H9 (cell line): ENCODE results near the gene PDK2. TPM values are rescaled to one million over a fixed set of nuclear protein-coding genes. Genes with fewer than 3 reads are reported as not detected.

ENCODE experiments used
- DNase-seq: peaks from one replicate; pipeline ENCODE4 v3.0.0-alpha.2; 2017
- H2AFZ ChIP-seq: one replicate; pipeline ENCODE4 v1.6.1; 2013; ENCODE audit warnings: mild to moderate bottlenecking, low read length, control low read depth, moderate library complexity
- H2AK5ac ChIP-seq: 2 replicates; pipeline ENCODE4 v1.6.1; 2013; ENCODE audit warnings: low read length, control low read depth, mixed read lengths; ENCODE audit not compliant: insufficient read length
- H2BK120ac ChIP-seq: one replicate; pipeline ENCODE4 v1.6.1; 2013; ENCODE audit warnings: low read depth, mild to moderate bottlenecking, low read length, control low read depth, inconsistent platforms; ENCODE audit not compliant: poor library complexity, severe bottlenecking
- H2BK12ac ChIP-seq: 2 replicates; pipeline ENCODE4 v1.6.1; 2013; ENCODE audit warnings: low read length, control low read depth, mixed read lengths, low read depth; ENCODE audit not compliant: insufficient read length
- H2BK15ac ChIP-seq: 2 replicates; pipeline ENCODE4 v1.6.1; 2013; ENCODE audit warnings: low read depth, low read length, control low read depth
- H2BK20ac ChIP-seq: one replicate; pipeline ENCODE4 v1.6.1; 2013; ENCODE audit warnings: low read depth, mild to moderate bottlenecking, low read length, control low read depth, inconsistent platforms; ENCODE audit not compliant: poor library complexity, severe bottlenecking
- H2BK5ac ChIP-seq: 2 replicates; pipeline ENCODE4 v1.6.1; 2013; ENCODE audit warnings: low read length, control low read depth, mixed read lengths; ENCODE audit not compliant: insufficient read length
- H3K14ac ChIP-seq: 2 replicates; pipeline ENCODE4 v1.6.1; 2013; ENCODE audit warnings: low read length, control low read depth; ENCODE audit not compliant: insufficient read depth
- H3K18ac ChIP-seq: 2 replicates; pipeline ENCODE4 v1.6.1; 2013; ENCODE audit warnings: low read depth, mild to moderate bottlenecking, mixed read lengths, low read length, control low read depth; ENCODE audit not compliant: insufficient read length
- H3K23ac ChIP-seq: 2 replicates; pipeline ENCODE4 v1.6.1; 2013; ENCODE audit warnings: low read length, control low read depth, mixed read lengths, low read depth; ENCODE audit not compliant: insufficient read length
- H3K23me2 ChIP-seq: 2 replicates; pipeline ENCODE4 v1.6.1; 2013; ENCODE audit warnings: low read depth, mild to moderate bottlenecking, mixed read lengths, low read length, control low read depth; ENCODE audit not compliant: insufficient read length, poor library complexity, severe bottlenecking
- H3K27ac ChIP-seq: 2 replicates; pipeline ENCODE4 v1.5.1; 2013; ENCODE audit warnings: low read length, control low read depth, mixed read lengths, low read depth; ENCODE audit not compliant: insufficient read length
- H3K27me3 ChIP-seq: 2 replicates; pipeline ENCODE4 v1.6.1; 2013; ENCODE audit warnings: low read length, control low read depth, inconsistent platforms; ENCODE audit not compliant: insufficient read depth
- H3K4ac ChIP-seq: 2 replicates; pipeline ENCODE4 v1.6.1; 2013; ENCODE audit warnings: low read depth, mild to moderate bottlenecking, control low read depth, inconsistent platforms, low read length, moderate library complexity
- H3K4me1 ChIP-seq: 2 replicates; pipeline ENCODE4 v1.6.1; 2013; ENCODE audit warnings: low read length, control low read depth, inconsistent platforms; ENCODE audit not compliant: insufficient read depth
- H3K4me2 ChIP-seq: 2 replicates; pipeline ENCODE4 v1.6.1; 2013; ENCODE audit warnings: low read length, control low read depth, mixed read lengths; ENCODE audit not compliant: insufficient read length, insufficient read depth
- H3K56ac ChIP-seq: 2 replicates; pipeline ENCODE4 v1.6.1; 2013; ENCODE audit warnings: low read depth, mild to moderate bottlenecking, mixed read lengths, low read length, control low read depth; ENCODE audit not compliant: insufficient read length
- H3K79me1 ChIP-seq: 2 replicates; pipeline ENCODE4 v1.6.1; 2013; ENCODE audit warnings: low read depth, mild to moderate bottlenecking, moderate library complexity, low read length, control low read depth, inconsistent platforms; ENCODE audit not compliant: insufficient read depth, poor library complexity, severe bottlenecking
- H3K79me2 ChIP-seq: 2 replicates; pipeline ENCODE4 v1.6.1; 2013; ENCODE audit warnings: low read length, control low read depth, inconsistent platforms; ENCODE audit not compliant: insufficient read depth
- H3K9ac ChIP-seq: 2 replicates; pipeline ENCODE4 v1.6.1; 2013; ENCODE audit warnings: low read length, control low read depth, mixed read lengths; ENCODE audit not compliant: insufficient read length; ENCODE audit errors: extremely low read depth
- H3K9me3 ChIP-seq: one replicate; pipeline ENCODE4 v1.6.1; 2013; ENCODE audit warnings: low read depth, low read length, inconsistent platforms; ENCODE audit not compliant: control insufficient read depth
- H3T11ph ChIP-seq: one replicate; pipeline ENCODE4 v1.6.1; 2013; ENCODE audit warnings: mild to moderate bottlenecking, low read length, control low read depth, inconsistent platforms
- H4K20me1 ChIP-seq: one replicate; pipeline ENCODE4 v1.6.1; 2013; ENCODE audit not compliant: control insufficient read depth, insufficient read length, insufficient read depth
- H4K5ac ChIP-seq: 2 replicates; pipeline ENCODE4 v1.6.1; 2013; ENCODE audit warnings: low read depth, mild to moderate bottlenecking, mixed read lengths, low read length, control low read depth; ENCODE audit not compliant: insufficient read length
- H4K8ac ChIP-seq: replicated peaks from 2 replicates; pipeline ENCODE4 v1.6.1; 2013; ENCODE audit warnings: low read length, control low read depth, mixed read lengths, low read depth; ENCODE audit not compliant: insufficient read length
- H4K91ac ChIP-seq: 2 replicates; pipeline ENCODE4 v1.6.1; 2013; ENCODE audit warnings: low read depth, mild to moderate bottlenecking, moderate library complexity, mixed read lengths, low read length, control low read depth; ENCODE audit not compliant: insufficient read length
- H3K27ac Mint-ChIP-seq, 3 experiments: 2 replicates in 2 of 3; 3 replicates in 1 of 3; pipeline ENCODE4 v1.8.0; 2020 to 2021; ENCODE audit warnings: mixed read lengths in 3 of 3, mild to moderate bottlenecking in 1 of 3, moderate library complexity in 1 of 3
- H3K27me3 Mint-ChIP-seq: 2 replicates; pipeline ENCODE4 v1.8.0; 2021; ENCODE audit warnings: low read depth, mild to moderate bottlenecking, moderate library complexity, mixed read lengths
- H3K36me3 Mint-ChIP-seq, 3 experiments: 2 replicates in 2 of 3; 3 replicates in 1 of 3; pipeline ENCODE4 v1.8.0; 2020 to 2021; ENCODE audit warnings: low read depth in 3 of 3, mixed read lengths in 3 of 3; ENCODE audit not compliant: insufficient read depth in 1 of 3
- H3K4me1 Mint-ChIP-seq, 2 experiments: 2 replicates each; pipeline ENCODE4 v1.8.0; 2020; ENCODE audit warnings: mixed read lengths in 2 of 2
- H3K4me3 Mint-ChIP-seq, 2 experiments: 2 replicates in 1 of 2; 3 replicates in 1 of 2; pipeline ENCODE4 v1.8.0; 2020 to 2021; ENCODE audit warnings: mild to moderate bottlenecking in 2 of 2, mixed read lengths in 2 of 2, moderate library complexity in 1 of 2
- H3K9me3 Mint-ChIP-seq, 2 experiments: 2 replicates in 1 of 2; 3 replicates in 1 of 2; pipeline ENCODE4 v1.8.0; 2020; ENCODE audit warnings: mild to moderate bottlenecking in 2 of 2, mixed read lengths in 2 of 2, moderate library complexity in 1 of 2
- CTCF ChIP-seq: fragments of 200-600 bp; sonication (generic); conservative IDR thresholded peaks from 3 replicates; pipeline ENCODE4 v1.8.0; 2021; ENCODE audit warnings: antibody characterized with exemption, mild to moderate bottlenecking
- WGBS: extraction: QIAGEN DNeasy Blood & Tissue Kit; methylation state at CpG from one replicate; pipeline ENCODE4 v1.1.7; 2013; ENCODE audit warnings: missing lambda C conversion rate, low lambda C conversion rate, mixed read lengths; ENCODE audit not compliant: insufficient read length; ENCODE audit errors: extremely low coverage; 5-methylcytosine and 5-hydroxymethylcytosine counted together
- total RNA-seq: library from RNA; stranded (reverse); gene quantifications from 2 replicates; pipeline ENCODE4 v1.2.1, GENCODE V29; 2021

Gene PDK2
- total RNA-seq, 1 experiment from 2014 or later = 19.9 TPM

DNA sequence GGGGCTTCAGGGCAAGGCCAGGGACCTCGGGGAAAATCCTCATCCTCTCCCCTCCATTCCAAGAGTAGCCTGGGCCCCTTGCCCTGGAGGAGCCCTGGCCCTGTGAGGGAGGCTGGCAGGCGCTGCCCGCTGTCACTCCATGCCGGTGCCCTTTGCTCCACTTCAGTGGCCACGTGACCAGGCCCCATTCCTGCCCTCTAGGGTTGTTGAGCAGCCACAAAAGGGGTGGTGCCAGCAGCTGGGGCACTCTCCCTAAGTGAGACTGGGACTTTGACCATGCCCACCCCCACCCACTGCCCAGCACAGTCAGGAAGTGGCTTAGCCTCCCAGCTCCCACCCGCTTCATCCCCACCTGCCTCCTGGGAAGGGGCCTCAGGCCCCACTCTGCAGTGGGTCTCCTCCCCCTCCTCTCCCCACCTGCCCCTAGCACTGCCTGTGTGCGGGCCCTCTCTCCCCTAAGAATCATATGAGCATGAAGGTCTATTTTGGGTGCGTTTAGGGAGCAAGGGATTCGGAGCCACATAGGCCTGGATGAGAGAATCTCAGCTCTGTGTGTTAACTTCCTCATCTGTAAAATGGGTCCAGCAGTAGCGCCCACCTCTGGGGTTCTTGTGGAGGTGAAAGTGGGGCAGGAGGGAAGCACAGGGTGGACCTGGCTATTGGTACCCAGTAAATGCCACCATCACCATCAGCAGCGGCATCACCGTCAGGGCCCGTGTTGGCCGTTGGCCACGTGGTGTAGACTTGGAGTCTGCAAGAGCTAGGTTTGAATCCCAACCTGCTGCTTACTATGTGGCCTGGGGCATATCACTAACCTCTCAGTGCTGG is 7.2 kb downstream of the PDK2 start:
- Histone ChIP-seq H3K4ac (no peak overlapping the region), H3K23me2 (no peaks in the 10 kb centered on the region), H3T11ph (no peak overlapping the region), H3K4me2 (no peak overlapping the region), H4K91ac (no peak overlapping the region), H4K8ac (no peak overlapping the region), H2BK20ac (no peak overlapping the region), H4K20me1 (no peaks in the 10 kb centered on the region), H3K9ac (no peak overlapping the region), H2BK5ac (no peak overlapping the region), H3K9me3 (no peaks in the 10 kb centered on the region), H2BK15ac (no peak overlapping the region), H2BK120ac (no peak overlapping the region), H3K18ac (no peak overlapping the region), H3K56ac (no peak overlapping the region), H3K4me1 (no peaks in the 10 kb centered on the region; the same call in 1 of the 2 replicates), H2BK12ac (no peak overlapping the region), H3K27me3 (no peaks in the 10 kb centered on the region), H3K14ac (no peak overlapping the region), H4K5ac (no peak overlapping the region), H2AK5ac (no peak overlapping the region), H2AFZ (no peak overlapping the region), H3K79me1 (no peaks in the 10 kb centered on the region), H3K79me2 (no peaks in the 10 kb centered on the region), H3K27ac (no peak overlapping the region), H3K23ac (no peak overlapping the region)
- Mint-ChIP-seq H3K27ac (no peak overlapping the region; a peak in 1 of 7 replicates), H3K9me3 (no peaks in the 10 kb centered on the region), H3K4me1 (peaks cover 18 to 33% of the 10 kb centered on the region in 2 experiments), H3K36me3 (peaks cover 0 to 10% (median 4%) of the 10 kb centered on the region in 3 experiments; a peak in 5 of 7 replicates), H3K27me3 (no peaks in the 10 kb centered on the region), H3K4me3 (0 out of 5 replicates have a peak overlapping the region, but pooled peaks of 1 of the 2 experiments have one; percentile 3)
- no CpG with 5 or more reads among the region's 15 CpGs for WGBS
- no peak for TF ChIP-seq CTCF
- DNase-seq = no peak
